Endothelial cell of umbilical vein (primary cell): ENCODE data around the gene C16orf74. TPM values are rescaled to one million over a fixed set of nuclear protein-coding genes. Genes with fewer than 3 reads are reported as not detected.

Experiments
- BruUV-seq: library from RNA; stranded (reverse); fragments of 400-500 nt; replicated peaks from 2 replicates; lab custom pipeline; 2021; lab: Mats Ljungman, UMichigan
- CTCF ChIA-PET: fragments of 300-600, 350-600 bp; sonication (Branson Sonifier 250); formaldehyde crosslinking; loops from one replicate; lab custom pipeline; 2021; ENCODE audit warnings: antibody characterized with exemption, inconsistent platforms; lab: Charles Lee
- POLR2A ChIA-PET: fragments of 300-600, 350-600 bp; sonication (Branson Sonifier 250); formaldehyde crosslinking; loops from one replicate; lab custom pipeline; 2021; ENCODE audit warnings: antibody characterized with exemption, inconsistent platforms; lab: Charles Lee
- DNase-seq: peaks from one replicate; pipeline ENCODE4 v3.0.0-alpha.2; 2011; ENCODE audit warnings: low read depth, low spot score
- FAIRE-seq: peaks from 2 replicates; lab custom pipeline; 2011; peaks lifted over from hg19 to GRCh38; lab: Jason Lieb, UNC
- H2AFZ ChIP-seq: 2 replicates; pipeline ENCODE4 v1.6.0; 2012; ENCODE audit warnings: low read depth, low read length, control low read depth, inconsistent platforms
- H3K27ac ChIP-seq: 2 replicates; pipeline ENCODE4 v1.5.1; 2011; ENCODE audit warnings: low read depth, mild to moderate bottlenecking, control low read depth, low read length, moderate library complexity; ENCODE audit not compliant: insufficient read depth
- H3K27me3 ChIP-seq, 2 experiments: 2 replicates each; pipeline versions ENCODE4 v1.6.0 to v1.6.1; 2011; ENCODE audit warnings: low read length in 2 of 2, mixed read lengths in 1 of 2; ENCODE audit not compliant: control insufficient read depth in 2 of 2, insufficient read depth in 2 of 2
- H3K36me3 ChIP-seq, 2 experiments: 2 replicates in 1 of 2; 3 replicates in 1 of 2; pipeline ENCODE4 v1.5.1; 2011; ENCODE audit warnings: low read length in 2 of 2, mild to moderate bottlenecking in 1 of 2, moderate library complexity in 1 of 2; ENCODE audit not compliant: control insufficient read depth in 2 of 2, insufficient read depth in 2 of 2; ENCODE audit errors: extremely low read depth in 1 of 2
- H3K4me1 ChIP-seq: 3 replicates; pipeline ENCODE4 v1.5.1; 2011; ENCODE audit warnings: mild to moderate bottlenecking, low read length; ENCODE audit not compliant: control insufficient read depth, insufficient read depth; ENCODE audit errors: extremely low read depth
- H3K4me2 ChIP-seq: 2 replicates; pipeline ENCODE4 v1.6.1; 2011; ENCODE audit warnings: low read length, control low read depth, mixed read lengths; ENCODE audit not compliant: insufficient read depth
- H3K4me3 ChIP-seq, 3 experiments: fragments of 200-600 bp in 1 of 3; sonication (generic), shearing (Covaris generic) in 1 of 3; replicated peaks in 1 of 3; 2 replicates each; pipeline ENCODE4 v1.5.1; 2011 to 2016; ENCODE audit warnings: control low read depth in 3 of 3, low read length in 3 of 3, mild to moderate bottlenecking in 2 of 3, inconsistent platforms in 1 of 3, low read depth in 1 of 3, moderate library complexity in 1 of 3; ENCODE audit not compliant: insufficient read depth in 1 of 3
- H3K79me2 ChIP-seq: 2 replicates; pipeline ENCODE4 v1.6.0; 2012; ENCODE audit warnings: low read length, inconsistent platforms; ENCODE audit not compliant: control insufficient read depth, insufficient read depth
- H3K9ac ChIP-seq: replicated peaks from 2 replicates; pipeline ENCODE3; 2011; ENCODE audit warnings: low read length, control low read depth; ENCODE audit not compliant: insufficient read depth; ENCODE audit errors: extremely low read depth
- H3K9me1 ChIP-seq: replicated peaks from 3 replicates; pipeline ENCODE4 v1.6.0; 2011; ENCODE audit warnings: mild to moderate bottlenecking, low read length; ENCODE audit not compliant: control insufficient read depth, insufficient read depth; ENCODE audit errors: extremely low read depth
- H3K9me3 ChIP-seq: replicated peaks from 2 replicates; pipeline ENCODE4 v1.5.1; 2012; ENCODE audit warnings: low read length, inconsistent platforms; ENCODE audit not compliant: control insufficient read depth, insufficient read depth
- H4K20me1 ChIP-seq: replicated peaks from 2 replicates; pipeline ENCODE3; 2011; ENCODE audit warnings: mild to moderate bottlenecking, low read length; ENCODE audit not compliant: control insufficient read depth, insufficient read depth; ENCODE audit errors: extremely low read depth
- EZH2 ChIP-seq: IDR thresholded peaks from 2 replicates; pipeline ENCODE4 v1.6.1; 2012; ENCODE audit warnings: borderline replicate concordance, low read depth, mild to moderate bottlenecking, moderate library complexity, low read length, inconsistent platforms; ENCODE audit not compliant: severe bottlenecking
- FOS ChIP-seq: IDR thresholded peaks from 2 replicates; pipeline ENCODE4 v1.6.1; 2011; ENCODE audit warnings: mild to moderate bottlenecking, low read length, moderate library complexity, borderline replicate concordance; ENCODE audit not compliant: insufficient read depth
- GATA2 ChIP-seq: IDR thresholded peaks from 2 replicates; pipeline ENCODE4 v1.7.0; 2011; ENCODE audit warnings: low read depth, mild to moderate bottlenecking, moderate library complexity, mixed read lengths, low read length; ENCODE audit not compliant: insufficient read length, insufficient read depth
- JUN ChIP-seq: IDR thresholded peaks from 2 replicates; pipeline ENCODE4 v1.6.1; 2011; ENCODE audit warnings: borderline replicate concordance, low read depth; ENCODE audit not compliant: insufficient read length, insufficient read depth
- MYC ChIP-seq: IDR thresholded peaks from one replicate; pipeline ENCODE4 v1.6.1; 2011; ENCODE audit warnings: mild to moderate bottlenecking, low read depth, low read length
- POLR2A ChIP-seq: IDR thresholded peaks from 2 replicates; pipeline ENCODE4 v1.6.1; 2012; ENCODE audit warnings: low read depth, mild to moderate bottlenecking, control low read depth, low read length
- POLR2AphosphoS5 ChIP-seq: IDR thresholded peaks from 2 replicates; pipeline ENCODE4 v1.6.1; 2012; ENCODE audit warnings: low read depth, mild to moderate bottlenecking, control low read depth, low read length, moderate library complexity; ENCODE audit not compliant: insufficient read depth
- dilution Hi-C: fragments of 300-500 bp; cut with MboI; formaldehyde crosslinking; loops from one replicate; pipeline ENCODE4 v1.15.0; 2019; ENCODE audit warnings: low sequenced_read_pairs; ENCODE audit not compliant: extremely low pct_ligation_motif_present
- intact Hi-C: fragments of 100-400 bp; cut with micrococcal nuclease; formaldehyde crosslinking; loops from one replicate; pipeline ENCODE4 v1.10.0; 2022
- polyA plus RNA-seq, 4 experiments: library from polyadenylated mRNA; depleted of rRNA in 3 of 4; stranded (reverse) in 3 of 4; unstranded in 1 of 4; fragments of >200 nt; gene quantifications; 2 replicates each; pipeline versions ENCODE4 v1.2.1 to v1.2.3, GENCODE V29; 2011 to 2012; ENCODE audit warnings: missing spikeins in 1 of 4
- total RNA-seq: library from RNA; stranded (reverse); gene quantifications from 2 replicates; pipeline ENCODE4 v1.2.3, GENCODE V29; 2021
- TF ChIP-seq, protein P1 (sequence below), 2 donors: IDR thresholded peaks; 1 replicate in 1 of 2; 2 replicates in 1 of 2; pipeline ENCODE4 v1.5.1; 2011; ENCODE audit warnings: low read length in 2 of 2, mild to moderate bottlenecking in 2 of 2, moderate library complexity in 2 of 2, control low read depth in 1 of 2, inconsistent platforms in 1 of 2, low read depth in 1 of 2; ENCODE audit not compliant: insufficient read depth in 1 of 2; ENCODE audit errors: extremely low read depth in 1 of 2
- TF ChIP-seq, protein P2 (sequence below): IDR thresholded peaks from 2 replicates; pipeline ENCODE4 v1.6.1; 2011; ENCODE audit not compliant: insufficient read depth, insufficient read length

C16orf74 gene
- total and polyA plus RNA-seq, 2 donors (not counting 3 experiments of a cell fraction or from before 2014, with no cell fraction given): 12.1 to 38.7 TPM

DNA sequence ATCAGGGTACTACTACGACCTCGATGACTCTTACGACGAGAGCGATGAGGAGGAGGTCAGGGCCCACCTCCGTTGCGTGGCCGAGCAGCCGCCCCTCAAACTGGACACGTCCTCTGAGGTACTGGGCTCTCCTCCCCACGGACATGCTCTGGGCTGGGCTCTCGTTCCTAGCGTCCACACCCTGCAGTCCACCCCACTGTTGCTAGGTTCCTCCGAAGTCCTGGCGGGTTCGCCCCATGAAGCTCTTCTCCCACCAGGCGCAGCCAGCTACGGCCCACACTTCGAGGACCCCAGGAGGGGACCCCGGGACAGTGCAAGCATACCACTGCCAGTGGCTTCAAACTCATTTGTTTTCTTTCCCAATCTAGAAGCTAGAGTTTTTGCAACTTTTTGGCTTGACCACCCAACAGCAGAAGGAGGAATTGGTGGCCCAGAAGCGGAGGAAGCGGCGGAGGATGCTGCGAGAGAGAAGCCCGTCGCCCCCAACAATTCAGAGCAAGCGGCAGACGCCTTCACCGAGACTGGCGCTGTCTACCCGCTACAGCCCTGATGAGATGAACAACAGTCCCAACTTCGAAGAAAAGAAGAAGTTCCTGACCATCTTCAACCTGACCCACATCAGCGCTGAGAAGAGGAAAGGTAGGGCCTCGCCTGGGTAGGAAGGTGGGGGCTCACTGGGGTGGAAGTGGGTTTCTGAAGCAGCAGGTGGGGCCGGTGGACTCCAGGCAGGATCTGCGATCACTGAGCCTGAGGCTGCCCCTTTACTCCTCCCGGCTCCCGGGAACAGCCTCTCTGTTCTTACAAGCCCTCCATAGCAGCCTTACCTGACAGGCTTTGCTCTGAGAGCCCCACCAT is 87.7 kb downstream of the C16orf74 start:
- intact Hi-C loops (no loop called here), dilution Hi-C loops (no loop called here)
- H3K79me2 ChIP-seq: no peaks in the 10 kb centered on the region

More for the DNA sequence above, 87.7 kb downstream of the C16orf74 start:
- no peak overlapping the region for H3K9ac ChIP-seq
- no peak overlapping the region for H3K27ac ChIP-seq
- no peaks in the 10 kb centered on the region for H3K9me1 ChIP-seq
- no peaks in the 10 kb centered on the region for H3K4me1 ChIP-seq
- POLR2A ChIA-PET: no interaction called here
- H4K20me1 ChIP-seq: no peaks in the 10 kb centered on the region
- TF ChIP-seq POLR2AphosphoS5 (no peak), EZH2 (no peak), JUN (no peak), MYC (no peak), POLR2A (no peak), GATA2 (no peak), FOS (no peak)
- TF ChIP-seq, protein P1, sequence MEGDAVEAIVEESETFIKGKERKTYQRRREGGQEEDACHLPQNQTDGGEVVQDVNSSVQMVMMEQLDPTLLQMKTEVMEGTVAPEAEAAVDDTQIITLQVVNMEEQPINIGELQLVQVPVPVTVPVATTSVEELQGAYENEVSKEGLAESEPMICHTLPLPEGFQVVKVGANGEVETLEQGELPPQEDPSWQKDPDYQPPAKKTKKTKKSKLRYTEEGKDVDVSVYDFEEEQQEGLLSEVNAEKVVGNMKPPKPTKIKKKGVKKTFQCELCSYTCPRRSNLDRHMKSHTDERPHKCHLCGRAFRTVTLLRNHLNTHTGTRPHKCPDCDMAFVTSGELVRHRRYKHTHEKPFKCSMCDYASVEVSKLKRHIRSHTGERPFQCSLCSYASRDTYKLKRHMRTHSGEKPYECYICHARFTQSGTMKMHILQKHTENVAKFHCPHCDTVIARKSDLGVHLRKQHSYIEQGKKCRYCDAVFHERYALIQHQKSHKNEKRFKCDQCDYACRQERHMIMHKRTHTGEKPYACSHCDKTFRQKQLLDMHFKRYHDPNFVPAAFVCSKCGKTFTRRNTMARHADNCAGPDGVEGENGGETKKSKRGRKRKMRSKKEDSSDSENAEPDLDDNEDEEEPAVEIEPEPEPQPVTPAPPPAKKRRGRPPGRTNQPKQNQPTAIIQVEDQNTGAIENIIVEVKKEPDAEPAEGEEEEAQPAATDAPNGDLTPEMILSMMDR (IDR thresholded peaks at IDR 0.05; ENCODE audit: extremely low read depth in 1 of 2, insufficient read depth in 1 of 2, low read depth in 1 of 2, low read length in 2 of 2): no peak
- TF ChIP-seq, protein P2, sequence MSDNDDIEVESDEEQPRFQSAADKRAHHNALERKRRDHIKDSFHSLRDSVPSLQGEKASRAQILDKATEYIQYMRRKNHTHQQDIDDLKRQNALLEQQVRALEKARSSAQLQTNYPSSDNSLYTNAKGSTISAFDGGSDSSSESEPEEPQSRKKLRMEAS: no peak
- no peaks in the 10 kb centered on the region for H3K27me3 ChIP-seq
- H3K36me3 ChIP-seq: peaks cover 0 to 3% of the 10 kb centered on the region in 2 experiments
- no peak overlapping the region for H3K4me2 ChIP-seq
- no TSS peak for BruUV-seq
- no peak for FAIRE-seq
- no peak overlapping the region for H2AFZ ChIP-seq
- DNase-seq: no peak
- H3K4me3 ChIP-seq: no peak overlapping the region
- H3K9me3 ChIP-seq: no peaks in the 10 kb centered on the region
- CTCF ChIA-PET: interaction anchor here (8.2 kb wide), 1 partner anchor 56 kb away, joined by 119 read pairs; no protein-coding TSS in a partner anchor
